ENCODE data around the gene DDX39A.
A peak's percentile ranks its signal among the peaks of the same experiment; 100 is the strongest.

Gene DDX39A

GRCh38 chr19:14418856-14419105 is 360 bp downstream of the DDX39A start:
- no peak for TF ChIP-seq ZNF274 (IDR thresholded peaks at IDR 0.05; ENCODE audit: low read depth, low read length)
- H3K4me3 ChIP-seq (ENCODE audit: low read length) = peak overlapping the region; percentile 84

- TF ChIP-seq ZNF274 (IDR thresholded peaks at IDR 0.05; ENCODE audit: low read depth, low read length) = no peak
- H3K4me3 ChIP-seq (ENCODE audit: low read length) = peak overlapping the region; percentile 84
Observed at GRCh38 chr19:14416817-14417231, 2.3 kb downstream of the DDX39A start.

GRCh38 chr19:14414926-14415690 is 4.0 kb downstream of the DDX39A start:
- no peak for TF ChIP-seq ZNF274 (IDR thresholded peaks at IDR 0.05; ENCODE audit: low read depth, low read length)
- H3K4me3 ChIP-seq (ENCODE audit: low read length) = no peak overlapping the region

- no peak for TF ChIP-seq ZNF274 (IDR thresholded peaks at IDR 0.05; ENCODE audit: low read depth, low read length)
- H3K4me3 ChIP-seq (ENCODE audit: low read length) = no peak overlapping the region
Observed at GRCh38 chr19:14413693-14414181, 5.4 kb downstream of the DDX39A start.

- H3K4me3 ChIP-seq (ENCODE audit: low read length) = no peak overlapping the region
- no peak for TF ChIP-seq ZNF274 (IDR thresholded peaks at IDR 0.05; ENCODE audit: low read depth, low read length)
Observed at GRCh38 chr19:14412996-14413692, 6.0 kb downstream of the DDX39A start.

- TF ChIP-seq ZNF274 (IDR thresholded peaks at IDR 0.05; ENCODE audit: low read depth, low read length) = no peak
- H3K4me3 ChIP-seq (ENCODE audit: low read length) = no peak overlapping the region
Observed at GRCh38 chr19:14412324-14412995, 6.7 kb downstream of the DDX39A start.

- no peak for TF ChIP-seq ZNF274 (IDR thresholded peaks at IDR 0.05; ENCODE audit: low read depth, low read length)
- no peak overlapping the region for H3K4me3 ChIP-seq (ENCODE audit: low read length)
Observed at GRCh38 chr19:14411938-14412245, 7.2 kb downstream of the DDX39A start.

GRCh38 chr19:14411161-14411937 is 7.8 kb downstream of the DDX39A start:
- no peak overlapping the region for H3K4me3 ChIP-seq (ENCODE audit: low read length)
- TF ChIP-seq ZNF274 (IDR thresholded peaks at IDR 0.05; ENCODE audit: low read depth, low read length) = no peak

GRCh38 chr19:14410091-14411051 is 8.8 kb downstream of the DDX39A start:
- no peak for TF ChIP-seq ZNF274 (IDR thresholded peaks at IDR 0.05; ENCODE audit: low read depth, low read length)
- H3K4me3 ChIP-seq (ENCODE audit: low read length) = no peak overlapping the region

- TF ChIP-seq ZNF274 (IDR thresholded peaks at IDR 0.05; ENCODE audit: low read depth, low read length) = no peak
- H3K4me3 ChIP-seq (ENCODE audit: low read length) = no peak overlapping the region
Observed at GRCh38 chr19:14409146-14410023, 9.8 kb downstream of the DDX39A start.

- H3K4me3 ChIP-seq (ENCODE audit: low read length) = no peak overlapping the region
- TF ChIP-seq ZNF274 (IDR thresholded peaks at IDR 0.05; ENCODE audit: low read depth, low read length) = no peak
Observed at GRCh38 chr19:14408491-14409145, 10.5 kb downstream of the DDX39A start.

All from GM08714 (cell line).